ENCODE data around the gene CLEC12A.
"Not testable (repeated sequence)": the region's sequence is repeated elsewhere in the genome, so short reads cannot be mapped to it uniquely, and the experiment has no call there.

The CLEC12A gene

GRCh38 chr12:9971181-9971580 is at the start of gene CLEC12A:
CLEC12A (plus strand) TSS chr12:9971409; CDS start chr12:9971597, 188 bp downstream.
- no peak for DNase-seq (ENCODE audit: low read depth)

- DNase-seq (ENCODE audit: low read depth), result no peak
Observed at GRCh38 chr12:9922429-9922828, 48.8 kb upstream of the CLEC12A start.

- peak; percentile 8 for DNase-seq (ENCODE audit: low read depth)
Observed at GRCh38 chr12:9925705-9926393, 45.4 kb upstream of the CLEC12A start.

- DNase-seq (ENCODE audit: low read depth), result no peak
Observed at GRCh38 chr12:9926876-9927275, 44.3 kb upstream of the CLEC12A start.

GRCh38 chr12:9928607-9929006 is 42.6 kb upstream of the CLEC12A start:
- no peak for DNase-seq (ENCODE audit: low read depth)

GRCh38 chr12:9931245-9931644 is 40.0 kb upstream of the CLEC12A start:
- DNase-seq (ENCODE audit: low read depth), result no peak

GRCh38 chr12:9932270-9932669 is 38.9 kb upstream of the CLEC12A start, which contains the start of gene CLEC2A:
CLEC2A (minus strand) TSS chr12:9932370; CDS start chr12:9932329, 41 bp downstream.
- no peak for DNase-seq (ENCODE audit: low read depth)

- no peak for DNase-seq (ENCODE audit: low read depth)
Observed at GRCh38 chr12:9933958-9934357, 37.3 kb upstream of the CLEC12A start.

GRCh38 chr12:9935026-9935425 is 36.2 kb upstream of the CLEC12A start:
- no peak for DNase-seq (ENCODE audit: low read depth)

GRCh38 chr12:9936591-9936990 is 34.6 kb upstream of the CLEC12A start:
- no peak for DNase-seq (ENCODE audit: low read depth)

- no peak for DNase-seq (ENCODE audit: low read depth)
Observed at GRCh38 chr12:9940375-9940774, 30.8 kb upstream of the CLEC12A start.

GRCh38 chr12:9941838-9942237 is 29.4 kb upstream of the CLEC12A start:
- no peak for DNase-seq (ENCODE audit: low read depth)

- DNase-seq (ENCODE audit: low read depth), result no peak
Observed at GRCh38 chr12:9943240-9943639, 28.0 kb upstream of the CLEC12A start.

- DNase-seq (ENCODE audit: low read depth), result no peak
Observed at GRCh38 chr12:9944391-9944790, 26.8 kb upstream of the CLEC12A start.

- no peak for DNase-seq (ENCODE audit: low read depth)
Observed at GRCh38 chr12:9947674-9948073, 23.5 kb upstream of the CLEC12A start.

GRCh38 chr12:9948606-9949296 is 22.5 kb upstream of the CLEC12A start:
- DNase-seq (ENCODE audit: low read depth), result no peak

- DNase-seq (ENCODE audit: low read depth), result no peak
Observed at GRCh38 chr12:9951026-9951675, 20.1 kb upstream of the CLEC12A start.

GRCh38 chr12:9952954-9953729 is 18.1 kb upstream of the CLEC12A start:
- not testable (repeated sequence) for DNase-seq (ENCODE audit: low read depth)

GRCh38 chr12:9957834-9958233 is 13.4 kb upstream of the CLEC12A start:
- DNase-seq (ENCODE audit: low read depth), result no peak

- DNase-seq (ENCODE audit: low read depth), result no peak
Observed at GRCh38 chr12:9960590-9960989, 10.6 kb upstream of the CLEC12A start.

- no peak for DNase-seq (ENCODE audit: low read depth)
Observed at GRCh38 chr12:9961106-9961505, 10.1 kb upstream of the CLEC12A start.

- no peak for DNase-seq (ENCODE audit: low read depth)
Observed at GRCh38 chr12:9961901-9962300, 9.3 kb upstream of the CLEC12A start.

Data from HS-27A (cell line).